Measurements from ENCODE around the gene RPLP2.

Gene RPLP2

GRCh38 chr11:773830-774229, 35.9 kb upstream of the RPLP2 start:
- Histone ChIP-seq H3K27ac (0 out of 2 replicates have a peak overlapping the region, but pooled peaks have one; percentile 35), H4K20me1 (peaks cover 80% of the 10 kb centered on the region), H3K4me3 (no peak overlapping the region), H3K9ac (peak overlapping the region; percentile 43), H3K4me2 (peak overlapping the region; percentile 14; the same call in 1 of the 2 replicates), H3K9me3 (no peaks in the 10 kb centered on the region), H3K4me1 (peaks cover 39% of the 10 kb centered on the region), H3K27me3 (no peaks in the 10 kb centered on the region), H3K36me3 (peaks cover 65% of the 10 kb centered on the region)
- TF ChIP-seq Cebpa-rat (IDR thresholded peaks at IDR 0.05) = no peak

- peaks cover 68% of the 10 kb centered on the region for H3K36me3 ChIP-seq
- H3K27ac ChIP-seq = no peak overlapping the region
- H3K4me2 ChIP-seq = peak overlapping the region; percentile 96
- peak overlapping the region; percentile 89; the same call in 1 of the 2 replicates for H3K9ac ChIP-seq
- H3K9me3 ChIP-seq = no peaks in the 10 kb centered on the region
- peaks cover 74% of the 10 kb centered on the region for H4K20me1 ChIP-seq
- peaks cover 51% of the 10 kb centered on the region for H3K4me1 ChIP-seq
- H3K4me3 ChIP-seq = no peak overlapping the region
- H3K27me3 ChIP-seq = no peaks in the 10 kb centered on the region
- TF ChIP-seq Cebpa-rat (IDR thresholded peaks at IDR 0.05) = no peak
Observed at GRCh38 chr11:774873-775592, 34.7 kb upstream of the RPLP2 start.

GRCh38 chr11:776263-776560, 33.6 kb upstream of the RPLP2 start:
- Histone ChIP-seq H3K4me2 (peak overlapping the region; percentile 96), H3K9me3 (no peaks in the 10 kb centered on the region), H3K27ac (peak overlapping the region; percentile 80), H4K20me1 (peaks cover 62% of the 10 kb centered on the region), H3K9ac (peak overlapping the region; percentile 89), H3K36me3 (peaks cover 62% of the 10 kb centered on the region), H3K4me3 (peak overlapping the region; percentile 79), H3K27me3 (no peaks in the 10 kb centered on the region), H3K4me1 (peaks cover 62% of the 10 kb centered on the region)
- TF ChIP-seq Cebpa-rat (IDR thresholded peaks at IDR 0.05) = no peak

- Histone ChIP-seq H3K9ac (peak overlapping the region; percentile 89), H3K4me2 (peak overlapping the region; percentile 96), H3K4me1 (peaks cover 67% of the 10 kb centered on the region), H3K9me3 (no peaks in the 10 kb centered on the region), H3K36me3 (peaks cover 58% of the 10 kb centered on the region), H3K27me3 (no peaks in the 10 kb centered on the region), H3K4me3 (peak overlapping the region; percentile 79), H3K27ac (peak overlapping the region; percentile 80), H4K20me1 (peaks cover 58% of the 10 kb centered on the region)
- TF ChIP-seq Cebpa-rat (IDR thresholded peaks at IDR 0.05) = no peak
Observed at GRCh38 chr11:776561-777287, 33.0 kb upstream of the RPLP2 start.

- H3K4me3 ChIP-seq = peak within 1 kb of the TSS; percentile 79
Observed at GRCh38 chr11:777288-778255, 32.2 kb upstream of the RPLP2 start, which contains the start of gene GATD1. Gene GATD1, minus strand, starts transcription at chr11:777487. Its CDS starts 25 bp downstream, at chr11:777462.

GRCh38 chr11:778976-779954, 30.5 kb upstream of the RPLP2 start:
- Histone ChIP-seq H3K27me3 (no peaks in the 10 kb centered on the region), H3K36me3 (peaks cover 52% of the 10 kb centered on the region), H3K9me3 (no peaks in the 10 kb centered on the region), H4K20me1 (peaks cover 40% of the 10 kb centered on the region), H3K4me1 (peaks cover 79% of the 10 kb centered on the region), H3K4me2 (peak overlapping the region; percentile 87), H3K27ac (no peak overlapping the region), H3K4me3 (no peak overlapping the region), H3K9ac (no peak overlapping the region)
- no peak for TF ChIP-seq Cebpa-rat (IDR thresholded peaks at IDR 0.05)

More at GRCh38 chr11:777288-778255, 32.2 kb upstream of the RPLP2 start, which contains the start of gene GATD1:
- Histone ChIP-seq H3K27me3 (no peaks in the 10 kb centered on the region), H3K36me3 (peaks cover 58% of the 10 kb centered on the region), H4K20me1 (peaks cover 57% of the 10 kb centered on the region), H3K27ac (peak within 1 kb of the TSS; percentile 80), H3K4me1 (peaks cover 76% of the 10 kb centered on the region), H3K4me2 (peak within 1 kb of the TSS; percentile 96), H3K9ac (peak within 1 kb of the TSS; percentile 89), H3K9me3 (no peaks in the 10 kb centered on the region)
- TF ChIP-seq Cebpa-rat (IDR thresholded peaks at IDR 0.05) = no peak

GRCh38 chr11:779955-780532, 29.7 kb upstream of the RPLP2 start:
- Histone ChIP-seq H3K27ac (no peak overlapping the region), H3K9ac (no peak overlapping the region), H3K4me2 (no peak overlapping the region), H3K9me3 (no peaks in the 10 kb centered on the region), H3K36me3 (peaks cover 44% of the 10 kb centered on the region), H3K4me3 (no peak overlapping the region), H4K20me1 (peaks cover 33% of the 10 kb centered on the region), H3K4me1 (peaks cover 73% of the 10 kb centered on the region), H3K27me3 (no peaks in the 10 kb centered on the region)
- no peak for TF ChIP-seq Cebpa-rat (IDR thresholded peaks at IDR 0.05)

All from BLaER1 (cell line).